GM21390 (cell line): Measurements from ENCODE around the gene NUAK2.
A peak's percentile ranks its signal among the peaks of the same experiment; 100 is the strongest.
"Not testable (repeated sequence)": the region's sequence is repeated elsewhere in the genome, so short reads cannot be mapped to it uniquely, and the experiment has no call there.

Source experiments
- ATAC-seq: cut with Tn5 transposase; IDR thresholded peaks from one replicate; pipeline ENCODE4 v1.9.1; 2021; ENCODE audit not compliant: unreplicated experiment

Gene NUAK2

DNA sequence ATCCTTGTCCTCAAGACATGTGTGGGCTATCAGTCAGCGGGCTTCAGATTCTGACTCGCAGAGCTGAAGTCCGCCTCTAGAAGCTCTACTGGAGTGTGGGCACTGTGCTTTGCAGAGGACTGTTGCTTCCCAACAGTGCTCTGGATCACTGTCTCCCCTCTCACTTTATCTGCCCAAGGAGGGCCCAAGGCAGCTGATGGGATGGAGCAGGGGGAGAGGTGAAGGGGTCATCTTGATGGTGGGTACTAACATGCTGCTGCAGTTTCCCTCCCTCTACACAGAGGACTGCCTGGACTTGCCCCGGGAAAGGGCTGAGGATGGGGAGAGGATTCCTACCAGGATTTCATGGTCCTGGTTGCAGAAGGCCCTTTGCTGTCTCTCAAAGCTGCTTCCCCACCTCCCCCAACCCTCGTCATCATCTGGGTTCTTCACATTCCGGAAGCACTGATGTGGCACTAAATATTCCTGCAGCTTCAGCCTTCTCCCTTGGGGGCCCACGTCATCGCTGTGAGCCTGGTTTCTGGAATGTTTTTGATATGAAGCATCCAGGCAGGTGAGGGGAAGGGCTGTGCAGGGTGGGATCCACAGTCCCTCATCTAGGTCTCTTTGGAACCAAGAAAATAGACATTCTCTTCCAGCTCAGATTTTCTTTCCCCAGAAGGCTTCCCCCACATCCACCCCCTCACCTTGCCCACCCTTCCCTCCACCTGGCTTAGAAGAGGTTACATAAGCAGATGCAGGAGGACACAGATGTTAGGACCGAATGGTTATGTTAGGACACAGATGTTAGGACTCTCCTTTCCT lies 23.2 kb downstream of the NUAK2 start:
- no peak for ATAC-seq

DNA sequence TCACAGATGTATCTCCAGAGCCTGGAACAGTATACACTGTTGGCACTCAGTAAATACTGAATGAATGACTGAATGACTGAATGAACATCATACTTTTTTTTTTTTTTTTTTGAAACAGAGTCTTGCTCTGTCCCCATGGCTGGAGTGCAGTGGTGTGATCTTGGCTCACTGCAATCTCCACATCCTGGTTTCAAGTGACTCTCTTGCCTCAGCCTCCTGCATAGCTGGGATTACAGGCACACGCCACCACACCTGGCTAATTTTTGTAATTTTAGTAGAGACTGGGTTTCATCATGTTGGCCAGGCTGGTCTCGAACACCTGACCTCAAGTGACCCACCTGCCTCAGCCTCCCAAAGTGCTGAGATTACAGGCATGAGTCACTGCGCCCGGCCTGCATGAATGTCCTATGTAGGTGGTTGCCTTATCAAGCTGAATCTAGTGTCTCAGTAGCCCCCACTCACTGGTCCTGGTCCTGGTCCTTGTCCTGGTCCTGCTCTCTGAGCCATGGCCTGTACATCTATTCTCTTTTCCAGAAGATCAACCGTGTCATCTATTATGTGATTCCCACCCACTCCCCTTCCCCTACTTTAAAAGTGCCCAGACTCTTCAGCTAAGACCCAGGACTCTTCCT lies 23.9 kb downstream of the NUAK2 start:
- ATAC-seq, result not testable (repeated sequence)

DNA sequence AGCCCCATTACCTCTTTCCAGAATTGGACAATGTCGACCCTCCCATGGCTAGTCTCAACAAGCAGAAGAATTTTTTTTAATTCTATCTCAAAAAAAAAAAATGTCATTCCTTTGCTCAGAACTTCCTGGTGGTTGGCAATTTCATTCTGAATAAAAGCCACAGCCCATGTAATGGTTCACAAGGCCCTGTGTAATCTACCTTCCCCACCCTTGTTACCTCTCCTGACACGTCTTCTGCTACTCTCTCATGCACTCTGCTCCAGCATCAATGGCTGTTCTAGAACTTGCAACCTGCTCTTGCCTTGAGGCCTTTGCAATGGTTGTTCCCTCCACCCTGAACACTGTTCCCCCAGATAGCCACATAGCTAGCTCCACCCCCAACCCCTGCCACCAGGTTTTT lies 25.4 kb downstream of the NUAK2 start:
- no peak for ATAC-seq

DNA sequence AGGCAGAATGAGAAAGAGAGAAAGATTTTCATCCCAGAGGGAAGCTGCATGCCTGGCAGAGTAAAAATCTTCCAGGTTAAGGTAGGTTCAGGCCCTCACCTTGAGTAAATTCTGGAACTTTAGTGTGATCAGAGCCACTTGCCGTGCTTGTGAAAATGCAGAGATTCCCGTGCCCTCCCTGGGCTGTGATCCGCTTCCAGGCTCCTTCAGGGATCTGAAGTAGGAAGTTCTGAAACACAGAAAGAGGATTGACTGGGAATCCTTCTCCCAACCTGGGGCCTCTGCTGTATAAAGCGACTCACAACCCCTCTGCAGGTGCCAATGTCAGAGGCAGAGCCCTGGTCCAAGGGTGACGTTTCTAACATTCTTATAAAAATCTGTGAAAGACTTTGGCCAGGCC lies 26.6 kb downstream of the NUAK2 start:
- ATAC-seq, result no peak

DNA sequence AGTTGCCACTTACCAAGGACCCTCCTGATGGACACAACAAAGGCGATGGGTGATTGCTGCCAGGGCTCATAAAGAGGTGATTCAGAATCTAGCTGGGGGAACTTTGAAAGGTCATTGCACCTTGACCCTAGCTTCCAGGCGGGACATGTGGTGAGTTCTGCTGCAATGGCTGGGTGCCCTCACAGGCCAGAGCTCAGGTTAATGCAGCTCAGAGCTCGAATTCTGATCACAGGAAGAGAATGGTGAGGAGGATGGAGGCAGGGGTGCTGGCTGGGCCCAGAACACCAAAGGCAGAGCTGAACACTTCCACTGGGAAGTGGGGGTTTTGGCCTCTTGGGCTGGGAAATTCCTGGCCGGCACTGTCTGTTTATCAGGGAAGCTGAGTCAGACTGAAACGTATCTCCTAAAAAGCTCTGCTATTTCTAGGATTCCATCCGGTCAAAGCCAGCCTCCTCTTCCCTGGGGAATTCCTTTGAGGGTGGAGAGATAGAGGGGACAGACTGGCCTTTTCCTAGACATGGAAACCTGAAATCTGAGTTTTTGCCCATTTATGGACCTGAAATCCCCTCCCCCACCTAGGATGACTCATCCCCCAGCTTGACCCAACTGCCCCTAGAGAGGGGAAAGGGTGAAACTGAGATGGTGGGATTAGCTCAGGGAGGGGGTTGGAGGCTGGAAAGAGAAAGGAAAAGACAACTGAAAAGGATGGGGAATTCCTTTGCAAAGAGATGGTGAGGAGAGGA lies 27.2 kb downstream of the NUAK2 start:
- ATAC-seq, result no peak

DNA sequence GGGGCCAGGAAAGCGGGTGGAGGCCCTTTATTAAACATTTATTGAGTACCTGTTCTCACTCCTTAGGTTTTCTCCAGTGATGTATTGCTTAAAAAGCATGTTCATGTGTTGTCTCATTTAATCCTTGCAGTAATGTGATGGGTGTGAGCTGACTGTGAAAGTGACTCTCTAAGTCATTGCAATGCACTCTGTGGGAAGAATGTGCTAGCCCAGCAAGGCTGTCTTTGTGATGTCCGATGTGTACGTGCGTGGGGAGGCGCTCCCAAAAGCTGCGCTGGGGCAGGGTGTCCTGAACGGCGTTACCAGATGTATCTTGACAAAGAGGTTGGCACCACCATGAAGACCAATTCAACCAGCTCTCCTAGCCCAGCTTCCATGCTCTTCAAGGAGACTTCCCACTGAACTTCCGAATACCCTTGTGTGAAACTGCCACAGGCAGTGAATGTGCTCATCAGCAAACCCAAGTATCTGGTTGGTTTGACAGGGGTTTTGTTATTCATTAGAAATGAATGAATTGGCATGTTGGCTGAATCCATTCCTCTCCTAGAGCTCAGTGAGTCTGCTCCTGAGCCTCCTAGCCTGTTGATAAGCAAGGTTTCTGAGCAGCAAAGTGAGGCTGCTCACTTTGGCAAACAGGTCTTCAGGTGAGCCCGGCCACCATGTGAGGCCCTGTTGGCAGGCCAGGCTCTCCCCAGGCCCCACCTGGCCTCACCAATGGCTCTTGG lies 28.0 kb downstream of the NUAK2 start:
- no peak for ATAC-seq

DNA sequence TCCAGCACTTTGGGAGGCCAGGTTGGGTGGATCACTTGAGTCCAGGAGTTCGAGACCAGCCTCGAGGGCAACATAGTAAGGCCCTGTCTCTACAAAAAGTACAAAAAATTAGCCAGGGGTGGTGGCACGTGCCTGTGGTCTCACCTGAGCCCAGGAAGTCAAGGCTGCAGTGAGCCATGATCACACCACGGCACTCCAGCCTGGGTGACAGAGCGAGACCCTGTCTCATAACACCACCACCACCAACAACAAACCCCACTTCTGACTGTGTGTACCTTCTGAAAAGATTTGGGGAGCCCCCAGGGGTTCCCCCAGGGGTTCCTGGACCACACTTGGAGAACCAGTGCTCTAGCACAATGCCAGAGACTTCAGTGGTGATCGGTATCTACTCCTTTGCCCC lies 29.9 kb downstream of the NUAK2 start:
- no peak for ATAC-seq

DNA sequence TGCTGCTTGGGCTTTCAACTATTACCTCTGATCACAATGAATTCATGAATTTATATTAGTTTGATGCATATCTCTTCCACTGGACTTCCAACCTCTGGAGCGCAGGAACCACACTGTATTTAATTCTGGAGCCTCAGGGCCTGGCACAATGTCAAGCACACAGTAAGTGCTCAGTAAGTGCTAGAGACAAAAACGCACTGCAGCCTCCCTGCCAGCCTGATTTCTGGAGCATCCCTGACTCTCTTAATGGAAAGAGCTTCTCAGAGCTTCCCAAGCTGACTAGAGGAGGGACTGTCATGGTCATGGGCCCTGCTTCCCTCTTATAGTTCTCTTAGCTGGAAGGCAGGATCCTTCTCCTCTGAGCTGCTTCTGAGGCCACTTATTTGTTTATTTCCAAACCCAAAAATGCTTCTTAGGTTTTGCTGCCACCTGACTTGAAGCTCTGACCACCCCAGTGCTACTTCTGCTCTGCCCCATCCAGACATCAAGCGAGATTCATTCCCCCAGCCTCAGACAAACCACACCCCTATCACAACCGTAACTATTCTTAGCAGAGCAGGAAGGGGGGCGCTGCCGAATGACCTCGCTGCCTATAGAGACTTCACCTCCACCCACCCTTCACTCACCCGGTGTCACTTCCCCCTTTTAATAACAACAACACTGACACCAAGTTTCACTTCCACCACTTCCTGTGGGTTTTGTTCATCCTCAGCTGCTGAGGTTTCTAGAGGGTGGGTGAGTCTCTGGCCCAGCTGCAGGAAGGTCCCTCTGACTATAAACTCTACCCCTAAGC lies 33.6 kb downstream of the NUAK2 start:
- peak; percentile 81 for ATAC-seq

DNA sequence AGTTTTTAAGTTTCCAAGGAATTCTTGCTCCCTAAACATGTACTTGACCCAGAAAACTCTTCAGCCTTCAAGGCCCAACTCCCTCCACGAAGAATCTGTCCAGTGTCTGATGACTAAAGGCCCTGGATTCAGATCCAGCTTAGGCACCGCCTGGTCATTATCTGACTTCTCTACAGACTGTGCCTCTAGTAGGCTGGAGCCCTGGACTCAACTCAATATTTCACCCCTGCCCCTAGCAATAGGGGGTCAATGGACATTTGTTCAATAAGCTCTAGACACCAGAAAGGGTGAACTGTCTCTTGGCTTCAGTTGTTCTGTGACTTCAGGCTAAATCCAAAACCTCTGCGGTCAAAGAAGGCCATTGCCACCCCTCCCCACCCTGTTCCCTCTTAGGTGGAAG lies 34.5 kb downstream of the NUAK2 start:
- ATAC-seq, result no peak

DNA sequence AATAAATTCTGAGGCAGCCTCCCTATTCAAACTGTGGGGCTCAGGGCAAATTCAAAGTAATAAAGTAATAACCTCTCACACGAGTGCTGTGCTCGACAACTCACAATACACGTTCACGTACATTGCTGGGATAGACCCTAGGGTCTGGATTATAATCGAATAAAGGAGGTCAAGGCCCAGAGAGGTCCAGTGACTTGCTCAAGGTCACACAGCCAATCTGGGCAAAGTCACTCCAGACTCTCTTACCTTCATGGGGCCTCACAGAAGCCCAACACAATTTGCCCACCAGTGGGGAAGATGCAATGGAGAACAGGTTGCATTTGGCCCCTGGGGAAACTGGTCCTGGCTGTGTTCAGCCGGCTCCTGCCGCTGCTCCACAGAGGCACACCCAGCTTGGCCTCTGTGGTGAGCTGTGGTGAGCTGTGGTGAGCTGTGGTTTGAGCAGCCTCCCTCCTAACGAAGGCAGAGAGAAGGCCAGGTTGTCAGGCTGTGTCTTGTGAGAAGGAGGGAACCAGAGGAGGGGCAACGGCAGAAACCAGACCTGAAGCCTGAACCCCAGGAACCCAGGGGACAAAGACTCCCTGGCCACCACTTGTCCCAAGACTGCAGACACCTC lies 35.1 kb downstream of the NUAK2 start:
- ATAC-seq, result no peak

DNA sequence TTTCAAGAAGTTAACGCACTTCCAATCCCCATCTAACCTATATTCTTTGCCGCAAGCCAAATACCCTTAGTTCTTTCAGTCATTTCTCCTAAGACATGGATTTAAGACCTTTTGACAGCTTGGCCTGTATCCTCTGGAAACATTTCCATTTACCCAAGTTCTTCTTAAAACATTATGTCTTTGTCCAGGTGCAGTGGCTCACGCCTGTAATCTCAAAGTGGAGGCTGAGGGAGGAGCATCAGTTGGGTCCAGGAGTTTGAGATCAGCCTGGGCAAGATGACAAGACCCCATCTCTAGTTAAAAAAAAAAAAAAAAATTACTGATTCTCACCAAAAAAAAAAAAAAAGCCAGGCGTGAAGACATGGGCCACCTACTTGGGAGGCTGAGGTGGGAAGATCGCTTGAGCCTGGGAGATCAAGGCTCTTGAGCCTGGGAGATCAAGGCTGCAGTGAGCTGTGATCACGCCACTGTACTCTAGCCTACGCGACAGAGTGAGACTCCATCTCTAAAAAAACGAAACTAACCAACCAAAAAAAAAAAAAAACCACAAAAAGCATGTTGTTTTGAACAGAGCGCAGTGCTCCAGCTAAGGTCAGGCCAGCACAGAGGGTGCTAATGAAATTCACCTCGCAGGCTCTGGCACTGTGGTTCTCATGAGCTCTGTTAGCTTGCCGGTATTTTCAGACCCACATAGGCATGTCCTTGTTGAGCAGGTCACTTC lies 36.0 kb downstream of the NUAK2 start:
- ATAC-seq, result no peak

DNA sequence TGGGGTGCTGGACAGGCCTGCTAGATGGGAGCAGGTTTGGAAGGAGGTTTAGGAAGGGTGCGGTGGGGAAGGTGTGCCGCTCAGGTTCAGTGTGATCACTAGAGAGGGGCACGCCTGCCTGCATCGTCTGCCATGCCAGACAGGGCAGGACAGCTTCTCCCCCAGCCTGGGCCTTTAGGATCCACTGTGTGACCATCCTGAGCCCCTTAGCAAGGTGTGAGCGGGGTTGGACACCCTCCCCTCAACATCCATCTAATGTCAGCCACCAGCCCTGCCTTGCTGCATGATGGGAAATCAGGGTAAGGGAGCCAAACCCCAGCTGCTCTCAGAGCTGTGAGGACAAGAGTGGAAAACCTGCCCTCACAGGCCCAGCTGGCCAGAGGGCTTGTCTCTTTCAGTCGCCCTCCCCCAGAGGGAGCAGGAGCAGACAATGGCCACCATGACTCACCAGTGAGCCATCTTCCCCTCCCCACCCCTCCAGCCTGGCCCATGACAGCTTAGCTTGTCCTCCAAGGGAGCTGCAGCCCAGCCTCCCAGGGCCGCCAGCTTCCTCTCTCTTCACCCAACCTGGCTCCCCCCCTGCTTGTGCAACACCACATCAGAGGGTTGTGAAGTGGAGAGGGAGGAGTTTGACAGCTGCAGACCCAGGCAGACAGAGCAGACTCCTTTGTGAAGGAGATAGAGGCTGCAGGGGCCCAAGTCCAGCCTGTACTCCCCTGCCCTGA lies 37.0 kb downstream of the NUAK2 start:
- no peak for ATAC-seq

DNA sequence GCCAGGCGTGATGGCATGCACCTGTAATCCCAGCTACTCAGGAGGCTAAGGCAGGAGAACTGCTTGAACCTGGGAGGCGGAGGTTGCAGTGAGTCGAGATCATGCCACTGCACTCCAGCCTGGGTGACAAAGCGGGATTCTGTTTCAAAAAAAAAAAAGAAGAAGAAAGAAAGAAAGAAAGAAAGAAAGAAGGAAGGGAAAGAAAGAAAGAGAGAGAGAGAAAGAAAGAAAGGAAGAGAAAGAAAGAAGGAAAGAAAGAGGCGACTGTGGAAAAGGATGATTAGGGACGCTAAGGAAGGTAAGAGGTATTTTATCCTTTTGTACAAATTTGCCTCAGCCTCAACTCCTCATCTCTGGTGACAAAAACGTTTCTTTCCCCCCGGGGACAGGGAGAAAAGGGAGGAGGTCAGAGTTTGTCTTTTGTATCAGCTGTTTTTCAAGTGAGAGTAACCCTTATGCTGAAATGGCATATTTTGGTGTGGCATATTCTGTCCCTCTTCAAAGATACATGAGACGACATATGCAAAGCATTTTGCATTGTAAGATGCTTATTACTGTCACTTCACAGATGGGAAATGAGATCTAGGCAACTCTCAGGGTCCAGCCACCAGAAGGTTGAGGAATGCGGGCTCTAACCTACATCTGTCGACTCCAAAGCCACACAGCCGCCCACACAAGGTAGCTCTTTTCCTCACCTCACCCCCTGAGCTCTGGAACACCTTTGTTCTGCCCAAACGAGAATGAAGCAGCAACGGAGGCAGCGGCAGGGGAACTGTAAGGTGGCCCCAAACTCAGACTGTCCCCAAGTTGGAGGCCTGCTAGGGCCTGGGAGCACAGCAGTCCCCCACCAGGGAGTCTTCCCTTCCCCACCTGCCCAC lies 38.0 kb downstream of the NUAK2 start:
- no peak for ATAC-seq

DNA sequence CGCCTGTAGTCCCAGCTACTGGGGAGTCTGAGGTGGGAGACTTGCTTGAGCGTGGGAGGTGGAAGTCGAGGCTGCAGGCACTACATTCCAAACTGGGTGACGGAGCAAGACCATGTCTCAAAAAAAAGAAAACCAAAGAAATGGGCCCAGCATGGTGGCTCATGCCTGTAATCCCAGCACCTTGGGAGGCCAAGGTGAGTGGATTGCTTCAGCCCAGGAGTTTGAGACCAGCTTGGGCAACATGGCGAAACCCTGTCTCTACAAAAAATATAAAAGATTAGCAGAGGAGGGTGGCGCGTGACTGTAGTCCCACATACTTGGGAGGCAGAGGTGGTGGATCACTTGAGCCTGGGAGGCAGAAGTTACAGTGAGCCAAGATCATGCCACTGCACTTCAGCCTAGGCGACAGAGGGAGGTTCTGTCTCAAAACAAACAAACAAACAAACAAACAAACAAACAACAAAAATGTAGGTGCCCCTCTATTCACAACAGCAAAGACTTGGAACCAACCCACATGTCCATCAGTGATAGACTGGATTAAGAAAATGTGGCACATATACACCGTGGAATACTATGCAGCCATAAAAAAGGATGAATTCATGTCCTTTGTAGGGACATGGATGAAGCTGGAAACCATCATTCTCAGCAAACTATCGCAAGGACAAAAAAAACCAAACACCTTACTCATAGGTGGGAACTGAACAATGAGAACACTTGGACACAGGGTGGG lies 40.7 kb downstream of the NUAK2 start:
- not testable (repeated sequence) for ATAC-seq

DNA sequence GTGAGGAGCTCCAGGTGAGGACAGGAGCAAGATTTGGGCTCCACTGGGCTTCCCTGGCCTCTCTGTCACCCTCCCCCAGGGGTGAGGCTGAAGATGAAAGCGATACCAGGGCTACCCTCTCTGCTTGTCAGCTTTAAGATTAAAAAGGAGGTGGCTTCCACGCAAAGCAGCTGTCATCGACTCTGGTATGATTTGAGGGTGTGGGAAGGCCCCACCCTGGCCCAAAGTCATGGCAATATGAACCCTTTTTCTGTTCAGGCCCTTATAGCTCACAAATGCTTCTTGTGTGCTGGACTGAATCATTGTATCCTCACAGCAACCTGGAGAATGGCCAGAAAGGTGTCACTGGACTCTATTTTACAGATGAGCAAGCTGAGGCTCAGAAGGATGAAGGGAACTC lies 41.6 kb downstream of the NUAK2 start:
- no peak for ATAC-seq

DNA sequence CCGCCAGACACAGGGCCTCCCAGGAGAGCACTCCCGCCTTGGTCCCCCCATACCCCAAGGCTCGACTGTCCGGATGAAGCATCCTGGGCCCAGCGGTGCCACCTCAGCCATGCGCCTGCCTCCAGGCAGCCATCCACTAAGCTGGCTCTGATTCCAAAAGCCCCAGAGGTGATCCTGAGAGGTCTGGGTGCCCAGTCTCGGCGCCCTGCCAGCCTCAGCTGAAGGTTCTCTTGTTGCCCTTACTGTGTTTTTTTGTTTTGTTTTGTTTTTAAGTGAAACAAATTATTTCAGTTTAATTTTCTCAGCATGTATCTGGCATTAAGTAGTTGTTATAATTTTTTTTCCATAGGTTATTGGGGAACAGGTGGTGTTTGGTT lies 44.9 kb downstream of the NUAK2 start:
- ATAC-seq, result no peak
